Psoas muscle (tissue), 8 donors: ENCODE measurements around the gene KLB. TPM values are rescaled to one million over a fixed set of nuclear protein-coding genes. Genes with fewer than 3 reads are reported as not detected.
"Not testable (repeated sequence)": the region's sequence is repeated elsewhere in the genome, so short reads cannot be mapped to it uniquely, and the experiment has no call there.

Experiments
- ATAC-seq, 4 donors: fragments of 200-7000 bp; cut with Tn5 transposase; one replicate each; pipeline ENCODE4 v1.9.1; 2020; ENCODE audit warnings: moderate library complexity in 3 of 4, mild to moderate bottlenecking in 2 of 4
- DNase-seq, 2 donors: peaks; one replicate each; pipeline ENCODE4 v3.0.0-alpha.2; 2020
- H3K27ac ChIP-seq: fragments of 200-600 bp; one replicate; pipeline ENCODE4 v1.8.0; 2022
- H3K27me3 ChIP-seq, 3 donors: fragments of 200-600 bp in 1 of 3; one replicate each; pipeline versions ENCODE4 v1.6.1 to v1.8.0; 2013 to 2022; ENCODE audit warnings: low read length in 2 of 3, mild to moderate bottlenecking in 2 of 3, moderate library complexity in 1 of 3; ENCODE audit not compliant: insufficient read depth in 3 of 3
- H3K36me3 ChIP-seq, 2 donors: fragments of 200-600 bp in 1 of 2; one replicate each; pipeline versions ENCODE4 v1.6.1 to v1.8.0; 2013 to 2022; ENCODE audit warnings: low read depth in 1 of 2, mild to moderate bottlenecking in 1 of 2, moderate library complexity in 1 of 2; ENCODE audit not compliant: insufficient read depth in 1 of 2
- H3K4me1 ChIP-seq: fragments of 200-600 bp; one replicate; pipeline ENCODE4 v1.8.0; 2022
- H3K4me3 ChIP-seq: fragments of 200-600 bp; one replicate; pipeline ENCODE4 v1.8.0; 2022; ENCODE audit warnings: mild to moderate bottlenecking
- H3K9me3 ChIP-seq: fragments of 200-600 bp; one replicate; pipeline ENCODE4 v1.8.0; 2022
- CTCF ChIP-seq: fragments of 200-600 bp; IDR thresholded peaks from one replicate; pipeline ENCODE4 v1.8.0; 2022; ENCODE audit warnings: antibody characterized with exemption
- WGBS, 3 donors: extraction: QIAGEN DNeasy Blood & Tissue Kit; methylation state at CpG; one replicate each; pipeline versions ENCODE4 v1.1.6 to v1.1.7; 2013; 5-methylcytosine and 5-hydroxymethylcytosine counted together
- intact Hi-C, 2 donors: fragments of 100-400 bp; cut with DNase I; formaldehyde crosslinking; loops; one replicate each; pipeline versions ENCODE4 v1.11.0 to v1.14.2; 2022
- polyA plus RNA-seq, 3 donors: library from polyadenylated mRNA; stranded (reverse); fragments of 200-250 nt; gene quantifications; one replicate each; pipeline ENCODE4 v1.2.3, GENCODE V29; 2013
- total RNA-seq, 4 donors: library from RNA; stranded (reverse); fragmentation: NEBNext Ultra II Directional in 2 of 4; extraction: Animal tissue kit (Norgen Biotek cat#: 25700) in 2 of 4; gene quantifications; one replicate each; pipeline versions ENCODE4 v1.2.1 to v1.2.4, GENCODE V29; 2021 to 2023
- donor health status: healthy with polysubstance abuse.
- donor health status: DM: no; HTN: no; CAD: no; lungs with moderate emphysema.
- donor health status: Bipolar disorder and iron deficiency.
- donor health status: healthy.
- donor health status: DM: yes; HTN: yes; CAD: no.
- donor health status: DM: no; HTN: no; CAD: no.
- donor health status: DM: no; HTN: no; CAD: no.
- donor health status: DM: yes; HTN: yes; CAD: no.

KLB gene
- total and polyA plus RNA-seq, 7 donors: 0.03 to 0.13 (median 0.07) TPM; not detected in 2

DNA sequence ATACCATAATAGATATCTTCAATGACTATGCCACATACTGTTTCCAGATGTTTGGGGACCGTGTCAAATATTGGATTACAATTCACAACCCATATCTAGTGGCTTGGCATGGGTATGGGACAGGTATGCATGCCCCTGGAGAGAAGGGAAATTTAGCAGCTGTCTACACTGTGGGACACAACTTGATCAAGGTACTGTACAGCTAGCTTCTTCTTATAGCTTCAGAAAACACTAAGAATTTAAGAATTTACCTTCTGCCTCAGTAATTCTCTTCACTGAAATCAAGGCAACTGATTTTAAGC lies 805 bp downstream of the KLB start:
- no peaks in the 10 kb centered on the region for H3K4me1 ChIP-seq
- TF ChIP-seq CTCF: no peak
- no peak for ATAC-seq
- H3K36me3 ChIP-seq: no peaks in the 10 kb centered on the region
- 27 to 37% (median 29%) methylated on average over 1 of the region's 1 CpG for WGBS, 3 donors
- no peak overlapping the region for H3K4me3 ChIP-seq
- H3K9me3 ChIP-seq: no peaks in the 10 kb centered on the region
- no peak for DNase-seq
- H3K27ac ChIP-seq: no peak overlapping the region
- no peaks in the 10 kb centered on the region for H3K27me3 ChIP-seq
- intact Hi-C loops: no loop called here

- DNase-seq: no peak
- no peak for ATAC-seq
- intact Hi-C loops: no loop called here
- no peak for TF ChIP-seq CTCF
- no peaks in the 10 kb centered on the region for H3K36me3 ChIP-seq
- H3K27me3 ChIP-seq: no peaks in the 10 kb centered on the region
- H3K27ac ChIP-seq: no peak overlapping the region
- WGBS, 3 donors: 18 to 36% (median 21%) methylated on average over 5 of the region's 5 CpGs
- H3K4me3 ChIP-seq: no peak overlapping the region
- H3K9me3 ChIP-seq: no peaks in the 10 kb centered on the region
- H3K4me1 ChIP-seq: no peaks in the 10 kb centered on the region
Observed at GRCh38 chr4:39410415-39410814, 3.7 kb downstream of the KLB start.

DNA sequence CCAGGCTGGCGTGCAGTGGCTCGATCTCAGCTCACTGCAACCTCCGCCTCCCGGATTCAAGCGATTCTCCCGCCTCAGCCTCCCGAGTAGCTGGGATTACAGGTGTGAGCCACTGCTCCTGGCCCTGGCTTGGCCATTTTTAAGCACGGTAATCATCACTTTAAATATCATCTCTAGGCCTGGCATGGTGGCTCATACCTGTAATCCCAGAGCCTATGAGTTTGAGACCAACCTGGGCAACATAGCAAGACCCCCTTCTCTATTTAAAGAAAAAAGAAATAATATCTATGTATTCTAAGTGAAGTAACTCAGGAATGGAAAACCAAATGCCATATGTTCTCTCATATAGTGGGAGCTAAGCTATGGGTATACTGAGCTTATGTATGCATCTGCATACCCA lies 4.8 kb downstream of the KLB start:
- DNase-seq, H3K9me3 ChIP-seq, H3K27ac ChIP-seq, intact Hi-C loops, H3K36me3 ChIP-seq, ATAC-seq, H3K27me3 ChIP-seq, H3K4me1 ChIP-seq, H3K4me3 ChIP-seq: not testable (repeated sequence)
- WGBS, 3 donors: 86 to 92% (median 91%) methylated on average over 8 of the region's 8 CpGs

GRCh38 chr4:39415678-39416283 lies 9.1 kb downstream of the KLB start:
- WGBS, 3 donors: 46 to 57% (median 48%) methylated on average over 2 of the region's 2 CpGs

DNA sequence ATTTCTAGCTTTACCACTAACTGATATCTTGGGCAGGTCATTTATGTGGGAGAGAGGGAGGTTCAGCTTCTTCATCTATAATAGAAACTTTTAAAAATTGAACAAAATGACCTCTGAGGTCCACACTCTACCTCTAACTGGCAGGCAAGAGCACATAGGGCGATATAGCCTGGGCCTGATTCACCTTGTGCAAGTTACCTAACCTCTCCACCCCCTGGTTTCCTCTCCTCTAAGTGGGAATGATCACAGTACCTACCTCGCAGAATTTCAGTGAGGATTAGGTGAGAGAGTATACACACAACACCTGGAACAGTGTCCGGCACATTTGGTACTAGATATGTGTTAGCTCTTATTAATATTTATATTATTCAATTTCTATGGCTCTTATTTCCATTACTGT lies 15.5 kb downstream of the KLB start:
- Histone ChIP-seq H3K27ac (no peak overlapping the region), H3K27me3 (no peaks in the 10 kb centered on the region), H3K9me3 (no peaks in the 10 kb centered on the region), H3K4me3 (no peak overlapping the region), H3K36me3 (no peaks in the 10 kb centered on the region), H3K4me1 (no peaks in the 10 kb centered on the region)
- ATAC-seq (no peak), DNase-seq (no peak)
- WGBS, 3 donors: 87 to 91% (median 91%) methylated on average over 3 of the region's 3 CpGs
- TF ChIP-seq CTCF: no peak
- intact Hi-C loops: no loop called here

More at GRCh38 chr4:39415678-39416283, 9.1 kb downstream of the KLB start:
- ATAC-seq (no peak), DNase-seq (no peak)
- Histone ChIP-seq H3K27me3 (no peaks in the 10 kb centered on the region), H3K27ac (no peak overlapping the region), H3K4me3 (no peak overlapping the region), H3K4me1 (no peaks in the 10 kb centered on the region), H3K9me3 (no peaks in the 10 kb centered on the region), H3K36me3 (no peaks in the 10 kb centered on the region)
- no peak for TF ChIP-seq CTCF
- intact Hi-C loops: no loop called here

DNA sequence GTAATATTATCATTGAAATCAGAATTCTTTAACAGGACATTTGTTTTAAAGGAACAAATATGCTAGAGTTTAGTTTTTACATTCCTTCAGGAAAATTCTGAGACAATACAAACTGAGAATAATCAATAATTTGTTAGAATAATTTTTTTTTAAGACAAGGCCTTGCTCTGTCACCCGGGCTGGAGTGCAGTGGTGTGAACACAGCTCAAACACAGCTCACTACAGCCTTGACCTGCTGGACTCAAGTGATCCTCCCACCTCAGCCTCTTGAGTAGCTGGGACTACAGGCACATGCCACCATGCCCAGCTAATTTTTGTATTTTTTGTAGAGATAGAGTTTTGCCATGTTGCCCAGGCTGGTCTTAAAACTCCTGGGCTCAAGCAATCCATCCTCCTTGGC lies 18.6 kb downstream of the KLB start:
- H3K36me3 ChIP-seq, H3K27me3 ChIP-seq, H3K4me3 ChIP-seq, H3K9me3 ChIP-seq, ATAC-seq, H3K27ac ChIP-seq, H3K4me1 ChIP-seq, DNase-seq, intact Hi-C loops: not testable (repeated sequence)
- 85 to 88% (median 88%) methylated on average over 1 of the region's 1 CpG for WGBS, 3 donors
